ENCODE data around the gene CELA3B.

DNA sequence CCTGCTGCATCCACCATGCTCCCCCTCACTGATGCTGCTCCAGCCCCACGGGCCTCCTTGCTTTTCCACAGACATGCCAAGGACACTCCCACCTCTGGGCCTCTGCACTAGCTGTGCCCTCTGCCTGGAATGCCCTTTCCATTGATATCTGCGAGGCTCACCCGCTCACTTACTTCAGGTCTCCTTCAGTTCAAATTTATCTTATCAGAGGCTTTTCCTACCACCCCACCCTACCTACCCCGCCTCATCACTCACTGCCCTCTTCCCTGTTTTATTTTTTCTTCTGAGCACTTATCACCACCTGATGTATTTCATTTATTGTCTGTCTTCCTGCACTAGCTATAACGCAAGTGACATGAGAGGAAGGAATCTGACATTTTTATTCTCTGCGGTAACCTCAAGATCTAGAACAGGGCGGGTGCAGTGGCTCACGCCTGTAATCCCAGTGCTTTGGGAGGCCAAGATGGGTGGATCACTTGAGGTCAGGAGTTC lies 46.7 kb upstream of the CELA3B start:
- TF ChIP-seq CTCF (IDR thresholded peaks at IDR 0.05), result no peak
- no peak for TF ChIP-seq ZFX (IDR thresholded peaks at IDR 0.05; ENCODE audit: borderline replicate concordance)
